PC-3 (cell line): Measurements from ENCODE around the gene TAC4.

Source experiments
- EZH2 ChIP-seq: fragments of 300-600 bp; sonication (generic); IDR thresholded peaks from one replicate; pipeline ENCODE4 v1.6.1; 2017; ENCODE audit warnings: antibody characterized with exemption, mild to moderate bottlenecking, low read length; ENCODE audit not compliant: unreplicated experiment
- TF ChIP-seq, protein P1 (sequence below): fragments of 300-600 bp; sonication (generic); conservative IDR thresholded peaks from 2 replicates; pipeline ENCODE4 v1.5.1; 2017; ENCODE audit warnings: antibody characterized with exemption, low read depth, mild to moderate bottlenecking, low read length

- TF ChIP-seq, protein P1, sequence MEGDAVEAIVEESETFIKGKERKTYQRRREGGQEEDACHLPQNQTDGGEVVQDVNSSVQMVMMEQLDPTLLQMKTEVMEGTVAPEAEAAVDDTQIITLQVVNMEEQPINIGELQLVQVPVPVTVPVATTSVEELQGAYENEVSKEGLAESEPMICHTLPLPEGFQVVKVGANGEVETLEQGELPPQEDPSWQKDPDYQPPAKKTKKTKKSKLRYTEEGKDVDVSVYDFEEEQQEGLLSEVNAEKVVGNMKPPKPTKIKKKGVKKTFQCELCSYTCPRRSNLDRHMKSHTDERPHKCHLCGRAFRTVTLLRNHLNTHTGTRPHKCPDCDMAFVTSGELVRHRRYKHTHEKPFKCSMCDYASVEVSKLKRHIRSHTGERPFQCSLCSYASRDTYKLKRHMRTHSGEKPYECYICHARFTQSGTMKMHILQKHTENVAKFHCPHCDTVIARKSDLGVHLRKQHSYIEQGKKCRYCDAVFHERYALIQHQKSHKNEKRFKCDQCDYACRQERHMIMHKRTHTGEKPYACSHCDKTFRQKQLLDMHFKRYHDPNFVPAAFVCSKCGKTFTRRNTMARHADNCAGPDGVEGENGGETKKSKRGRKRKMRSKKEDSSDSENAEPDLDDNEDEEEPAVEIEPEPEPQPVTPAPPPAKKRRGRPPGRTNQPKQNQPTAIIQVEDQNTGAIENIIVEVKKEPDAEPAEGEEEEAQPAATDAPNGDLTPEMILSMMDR, result no peak
- no peak for TF ChIP-seq EZH2
Observed at GRCh38 chr17:49874911-49875310, 27.0 kb upstream of the TAC4 start.
